HEK293 (cell line): ENCODE measurements around the gene BTRC.

Experiments used
- KLF1 ChIP-seq: fragments of 450-650 bp; formaldehyde crosslinking; IDR thresholded peaks from 2 replicates; pipeline ENCODE4 v1.5.1; 2016; ENCODE audit warnings: missing biosample characterization, missing genetic modification characterization
- TRIM28 ChIP-seq: IDR thresholded peaks from 2 replicates; pipeline ENCODE4 v1.6.1; 2011; ENCODE audit warnings: low read length, control low read depth, borderline replicate concordance
- TSHZ1 ChIP-seq: fragments of 450-650 bp; formaldehyde crosslinking; IDR thresholded peaks from 2 replicates; pipeline ENCODE4 v1.5.1; 2016; ENCODE audit warnings: missing biosample characterization, missing genetic modification characterization, borderline replicate concordance
- ZBTB17 ChIP-seq: fragments of 450-650 bp; formaldehyde crosslinking; IDR thresholded peaks from 2 replicates; pipeline ENCODE4 v1.5.1; 2016; ENCODE audit warnings: missing biosample characterization, missing genetic modification characterization
- ZBTB44 ChIP-seq: fragments of 450-650 bp; IDR thresholded peaks from 2 replicates; pipeline ENCODE4 v1.5.1; 2018; ENCODE audit warnings: missing biosample characterization, mild to moderate bottlenecking, missing genetic modification characterization
- ZEB2 ChIP-seq: fragments of 450-650 bp; formaldehyde crosslinking; IDR thresholded peaks from 2 replicates; pipeline ENCODE4 v1.5.1; 2016; ENCODE audit warnings: missing biosample characterization, missing genetic modification characterization
- ZNF184 ChIP-seq: fragments of 450-650 bp; IDR thresholded peaks from 2 replicates; pipeline ENCODE4 v1.5.1; 2018; ENCODE audit warnings: missing biosample characterization, mild to moderate bottlenecking, missing genetic modification characterization
- ZNF223 ChIP-seq: fragments of 450-650 bp; formaldehyde crosslinking; IDR thresholded peaks from 2 replicates; pipeline ENCODE4 v1.5.1; 2016; ENCODE audit warnings: missing biosample characterization, missing genetic modification characterization
- ZNF335 ChIP-seq: fragments of 450-650 bp; formaldehyde crosslinking; conservative IDR thresholded peaks from 2 replicates; pipeline ENCODE4 v1.5.1; 2016; ENCODE audit warnings: missing biosample characterization, missing genetic modification characterization
- ZNF350 ChIP-seq: fragments of 450-650 bp; formaldehyde crosslinking; IDR thresholded peaks from 2 replicates; pipeline ENCODE4 v1.5.0; 2017; ENCODE audit warnings: missing biosample characterization, mild to moderate bottlenecking, missing genetic modification characterization
- ZNF518A ChIP-seq: fragments of 450-650 bp; formaldehyde crosslinking; conservative IDR thresholded peaks from 2 replicates; pipeline ENCODE4 v1.5.1; 2016; ENCODE audit warnings: low read depth, missing biosample characterization, missing genetic modification characterization
- ZNF639 ChIP-seq: fragments of 450-650 bp; formaldehyde crosslinking; IDR thresholded peaks from 2 replicates; pipeline ENCODE4 v1.5.1; 2016; ENCODE audit warnings: missing biosample characterization, missing genetic modification characterization
- ZNF654 ChIP-seq: fragments of 450-650 bp; formaldehyde crosslinking; IDR thresholded peaks from 2 replicates; pipeline ENCODE4 v1.5.1; 2016; ENCODE audit warnings: low read depth, missing biosample characterization, missing genetic modification characterization
- ZNF660 ChIP-seq: fragments of 450-650 bp; IDR thresholded peaks from 2 replicates; pipeline ENCODE4 v1.5.1; 2018; ENCODE audit warnings: missing biosample characterization, mild to moderate bottlenecking, missing genetic modification characterization
- ZNF785 ChIP-seq: fragments of 450-650 bp; formaldehyde crosslinking; IDR thresholded peaks from 2 replicates; pipeline ENCODE4 v1.5.1; 2016; ENCODE audit warnings: missing biosample characterization, missing genetic modification characterization
- ZSCAN16 ChIP-seq: fragments of 450-650 bp; formaldehyde crosslinking; IDR thresholded peaks from 2 replicates; pipeline ENCODE4 v1.5.1; 2016; ENCODE audit warnings: missing biosample characterization, missing genetic modification characterization
- ZSCAN30 ChIP-seq: fragments of 450-650 bp; IDR thresholded peaks from 2 replicates; pipeline ENCODE4 v1.5.1; 2018; ENCODE audit warnings: missing biosample characterization, mild to moderate bottlenecking, missing genetic modification characterization, moderate library complexity
- TF ChIP-seq, protein P1 (sequence below): fragments of 450-650 bp; IDR thresholded peaks from 2 replicates; pipeline ENCODE4 v1.5.1; 2018; ENCODE audit warnings: missing biosample characterization, missing genetic modification characterization
- TF ChIP-seq, protein P2 (sequence below): fragments of 450-650 bp; formaldehyde crosslinking; IDR thresholded peaks from 2 replicates; pipeline ENCODE4 v1.5.1; 2016; ENCODE audit warnings: missing biosample characterization, missing genetic modification characterization
- TF ChIP-seq, protein P3 (sequence below): fragments of 450-650 bp; formaldehyde crosslinking; IDR thresholded peaks from 2 replicates; pipeline ENCODE4 v1.5.1; 2016; ENCODE audit warnings: missing biosample characterization, missing genetic modification characterization

Gene BTRC

DNA sequence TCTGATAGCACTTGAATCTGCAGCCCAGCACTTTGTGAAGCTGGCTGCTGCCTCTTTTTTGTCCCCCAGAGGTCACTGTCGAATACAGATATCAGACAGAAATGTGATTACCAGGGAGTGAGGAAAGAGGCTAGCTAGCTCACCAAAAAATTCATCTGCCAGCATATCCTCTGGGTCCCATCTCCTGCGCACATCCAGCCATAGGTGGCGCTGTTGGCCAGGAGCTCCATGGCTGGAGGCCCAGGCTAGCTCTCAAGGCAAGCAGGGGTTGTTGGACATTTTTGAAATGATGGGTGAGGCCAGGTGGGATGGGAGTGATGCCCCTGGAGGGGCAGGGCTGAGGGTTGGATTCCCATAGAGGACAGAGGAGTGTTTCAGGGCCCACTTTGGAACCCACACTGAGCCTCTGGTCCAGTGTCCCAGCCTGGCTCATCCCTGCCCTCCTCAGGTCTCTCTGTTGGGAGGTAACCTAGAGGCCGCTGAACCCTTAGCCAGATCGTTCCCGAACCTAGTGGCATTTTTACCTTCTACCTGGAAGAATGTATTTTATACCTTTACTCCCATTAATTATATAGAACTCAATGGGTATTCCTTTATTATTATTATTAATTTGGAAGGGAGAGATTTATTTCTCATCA is 248.9 kb downstream of the BTRC start (continued):
- TF ChIP-seq ZNF518A (tag by site-specific recombination): no peak
- no peak for TF ChIP-seq TSHZ1 (tag by site-specific recombination)
- TF ChIP-seq ZEB2 (tag by site-specific recombination): 0 out of 2 replicates have a peak, but pooled peaks have one; percentile 18
- TF ChIP-seq ZBTB17 (tag by site-specific recombination): peak; percentile 91
- TF ChIP-seq, protein P1, sequence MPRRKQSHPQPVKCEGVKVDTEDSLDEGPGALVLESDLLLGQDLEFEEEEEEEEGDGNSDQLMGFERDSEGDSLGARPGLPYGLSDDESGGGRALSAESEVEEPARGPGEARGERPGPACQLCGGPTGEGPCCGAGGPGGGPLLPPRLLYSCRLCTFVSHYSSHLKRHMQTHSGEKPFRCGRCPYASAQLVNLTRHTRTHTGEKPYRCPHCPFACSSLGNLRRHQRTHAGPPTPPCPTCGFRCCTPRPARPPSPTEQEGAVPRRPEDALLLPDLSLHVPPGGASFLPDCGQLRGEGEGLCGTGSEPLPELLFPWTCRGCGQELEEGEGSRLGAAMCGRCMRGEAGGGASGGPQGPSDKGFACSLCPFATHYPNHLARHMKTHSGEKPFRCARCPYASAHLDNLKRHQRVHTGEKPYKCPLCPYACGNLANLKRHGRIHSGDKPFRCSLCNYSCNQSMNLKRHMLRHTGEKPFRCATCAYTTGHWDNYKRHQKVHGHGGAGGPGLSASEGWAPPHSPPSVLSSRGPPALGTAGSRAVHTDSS (tag by site-specific recombination): no peak
- TF ChIP-seq, protein P2, sequence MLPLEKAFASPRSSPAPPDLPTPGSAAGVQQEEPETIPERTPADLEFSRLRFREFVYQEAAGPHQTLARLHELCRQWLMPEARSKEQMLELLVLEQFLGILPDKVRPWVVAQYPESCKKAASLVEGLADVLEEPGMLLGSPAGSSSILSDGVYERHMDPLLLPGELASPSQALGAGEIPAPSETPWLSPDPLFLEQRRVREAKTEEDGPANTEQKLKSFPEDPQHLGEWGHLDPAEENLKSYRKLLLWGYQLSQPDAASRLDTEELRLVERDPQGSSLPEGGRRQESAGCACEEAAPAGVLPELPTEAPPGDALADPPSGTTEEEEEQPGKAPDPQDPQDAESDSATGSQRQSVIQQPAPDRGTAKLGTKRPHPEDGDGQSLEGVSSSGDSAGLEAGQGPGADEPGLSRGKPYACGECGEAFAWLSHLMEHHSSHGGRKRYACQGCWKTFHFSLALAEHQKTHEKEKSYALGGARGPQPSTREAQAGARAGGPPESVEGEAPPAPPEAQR: no peak
- no peak for TF ChIP-seq ZNF184 (tag by site-specific recombination)
- no peak for TF ChIP-seq ZNF350 (tag by site-specific recombination)
- no peak for TF ChIP-seq ZNF785
- 0 out of 2 replicates have a peak, but pooled peaks have one; percentile 7 for TF ChIP-seq ZBTB44 (tag by site-specific recombination)
- TF ChIP-seq ZNF639 (tag by site-specific recombination): no peak
- peak; percentile 98 for TF ChIP-seq ZNF654 (tag by site-specific recombination)
- TF ChIP-seq, protein P3, sequence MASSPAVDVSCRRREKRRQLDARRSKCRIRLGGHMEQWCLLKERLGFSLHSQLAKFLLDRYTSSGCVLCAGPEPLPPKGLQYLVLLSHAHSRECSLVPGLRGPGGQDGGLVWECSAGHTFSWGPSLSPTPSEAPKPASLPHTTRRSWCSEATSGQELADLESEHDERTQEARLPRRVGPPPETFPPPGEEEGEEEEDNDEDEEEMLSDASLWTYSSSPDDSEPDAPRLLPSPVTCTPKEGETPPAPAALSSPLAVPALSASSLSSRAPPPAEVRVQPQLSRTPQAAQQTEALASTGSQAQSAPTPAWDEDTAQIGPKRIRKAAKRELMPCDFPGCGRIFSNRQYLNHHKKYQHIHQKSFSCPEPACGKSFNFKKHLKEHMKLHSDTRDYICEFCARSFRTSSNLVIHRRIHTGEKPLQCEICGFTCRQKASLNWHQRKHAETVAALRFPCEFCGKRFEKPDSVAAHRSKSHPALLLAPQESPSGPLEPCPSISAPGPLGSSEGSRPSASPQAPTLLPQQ (tag by site-specific recombination): peak; percentile 93
- no peak for TF ChIP-seq KLF1 (tag by site-specific recombination)
- no peak for TF ChIP-seq ZSCAN16 (tag by site-specific recombination)
- no peak for TF ChIP-seq ZNF335 (tag by site-specific recombination)
- TF ChIP-seq ZSCAN30 (tag by site-specific recombination): peak; percentile 87; the same call in 1 of the 2 replicates
- TF ChIP-seq ZNF223 (tag by site-specific recombination): no peak
- TF ChIP-seq TRIM28: peak; percentile 81; the same call in 1 of the 2 replicates
- TF ChIP-seq ZNF660: peak; percentile 85
